ENCODE results near the gene ENO1.

DNA sequence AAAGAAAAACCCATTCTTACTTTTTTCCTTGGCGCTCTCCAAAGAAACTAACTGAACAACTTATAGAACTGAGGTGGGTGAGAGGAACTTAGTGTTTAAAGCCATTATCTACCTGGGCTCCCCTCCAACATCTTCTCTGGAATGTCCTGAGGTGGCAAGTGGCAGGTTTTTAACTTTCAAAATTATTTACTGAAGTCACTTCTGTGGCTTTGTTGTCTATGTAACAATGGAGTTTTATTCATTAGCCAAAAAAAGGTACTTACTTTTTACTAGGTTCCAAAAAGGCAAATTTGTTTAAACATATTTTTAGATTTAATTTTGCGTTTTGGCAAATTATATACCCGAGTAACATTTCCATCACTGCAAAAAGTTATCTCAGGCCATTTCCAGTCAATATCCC is 2.4 kb downstream of the ENO1 start:
- TF ChIP-seq, protein P1, sequence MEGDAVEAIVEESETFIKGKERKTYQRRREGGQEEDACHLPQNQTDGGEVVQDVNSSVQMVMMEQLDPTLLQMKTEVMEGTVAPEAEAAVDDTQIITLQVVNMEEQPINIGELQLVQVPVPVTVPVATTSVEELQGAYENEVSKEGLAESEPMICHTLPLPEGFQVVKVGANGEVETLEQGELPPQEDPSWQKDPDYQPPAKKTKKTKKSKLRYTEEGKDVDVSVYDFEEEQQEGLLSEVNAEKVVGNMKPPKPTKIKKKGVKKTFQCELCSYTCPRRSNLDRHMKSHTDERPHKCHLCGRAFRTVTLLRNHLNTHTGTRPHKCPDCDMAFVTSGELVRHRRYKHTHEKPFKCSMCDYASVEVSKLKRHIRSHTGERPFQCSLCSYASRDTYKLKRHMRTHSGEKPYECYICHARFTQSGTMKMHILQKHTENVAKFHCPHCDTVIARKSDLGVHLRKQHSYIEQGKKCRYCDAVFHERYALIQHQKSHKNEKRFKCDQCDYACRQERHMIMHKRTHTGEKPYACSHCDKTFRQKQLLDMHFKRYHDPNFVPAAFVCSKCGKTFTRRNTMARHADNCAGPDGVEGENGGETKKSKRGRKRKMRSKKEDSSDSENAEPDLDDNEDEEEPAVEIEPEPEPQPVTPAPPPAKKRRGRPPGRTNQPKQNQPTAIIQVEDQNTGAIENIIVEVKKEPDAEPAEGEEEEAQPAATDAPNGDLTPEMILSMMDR (IDR thresholded peaks at IDR 0.05; ENCODE audit: borderline replicate concordance, extremely low read depth, low read length, poor library complexity, severe bottlenecking): no peak
- TF ChIP-seq EZH2 (IDR thresholded peaks at IDR 0.05; ENCODE audit: borderline replicate concordance, low read depth, low read length, severe bottlenecking): no peak

Data from DND-41 (cell line).